Brain microvascular endothelial cell (primary cell): ENCODE results near the gene AGBL3.
A peak's percentile ranks its signal among the peaks of the same experiment; 100 is the strongest.

Experiments
- DNase-seq: peaks from one replicate; pipeline ENCODE4 v3.0.0-alpha.2; 2020
- H3K27ac ChIP-seq: fragments of 250-450 bp; sonication (Bioruptor Pico); 2 replicates; pipeline ENCODE4 v1.5.1; 2020; ENCODE audit warnings: mild to moderate bottlenecking, moderate library complexity
- H3K27me3 ChIP-seq: fragments of 250-450 bp; sonication (Bioruptor Pico); replicated peaks from 2 replicates; pipeline ENCODE4 v1.5.1; 2020; ENCODE audit warnings: mild to moderate bottlenecking
- H3K36me3 ChIP-seq: fragments of 250-450 bp; sonication (Bioruptor Pico); replicated peaks from 2 replicates; pipeline ENCODE4 v1.5.1; 2020; ENCODE audit warnings: mild to moderate bottlenecking
- H3K4me3 ChIP-seq: 2 replicates; pipeline ENCODE4 v1.5.1; 2011; ENCODE audit warnings: low read depth, mild to moderate bottlenecking, control low read depth, low read length, moderate library complexity
- CTCF ChIP-seq: IDR thresholded peaks from 2 replicates; pipeline ENCODE4 v1.5.1; 2011; ENCODE audit warnings: low read depth, mild to moderate bottlenecking, moderate library complexity, low read length, control low read depth, inconsistent platforms; ENCODE audit errors: missing control alignments
- in situ Hi-C: cut with HindIII; loops from 2 replicates; pipeline ENCODE4 v1.10.0; 2017; ENCODE audit warnings: low sequenced_read_pairs, low pct_ligation_motif_present

Gene AGBL3

DNA sequence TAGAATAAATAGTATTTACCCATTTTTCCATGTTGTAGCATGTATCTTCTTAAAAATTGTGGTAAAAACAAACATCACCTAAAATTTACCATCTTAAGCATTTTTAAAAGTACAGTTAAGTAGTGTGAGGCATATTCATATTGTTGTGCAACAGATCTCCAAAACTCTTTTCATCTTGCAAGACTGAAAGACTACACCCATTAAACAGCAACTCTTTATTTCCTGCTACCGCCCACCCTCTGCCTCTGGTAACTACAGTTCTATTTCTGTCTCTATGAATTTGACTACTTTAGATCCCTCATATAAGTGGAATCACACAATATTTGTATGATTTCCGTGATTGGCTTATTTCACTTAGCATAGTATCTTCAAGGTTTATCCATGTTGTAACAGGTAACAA lies 40.0 kb upstream of the AGBL3 start:
- TF ChIP-seq CTCF: no peak
- DNase-seq: no peak
- Histone ChIP-seq H3K27me3 (no peaks in the 10 kb centered on the region), H3K27ac (no peak overlapping the region), H3K4me3 (no peak overlapping the region), H3K36me3 (peaks cover 75% of the 10 kb centered on the region)
- in situ Hi-C loops: no loop called here

GRCh38 chr7:134947329-134947728 lies 39.0 kb upstream of the AGBL3 start:
- no peak overlapping the region for H3K4me3 ChIP-seq
- no peak for DNase-seq
- in situ Hi-C loops: no loop called here
- peaks cover 77% of the 10 kb centered on the region for H3K36me3 ChIP-seq
- H3K27me3 ChIP-seq: no peaks in the 10 kb centered on the region
- H3K27ac ChIP-seq: no peak overlapping the region
- no peak for TF ChIP-seq CTCF

GRCh38 chr7:134947831-134948230 lies 38.5 kb upstream of the AGBL3 start:
- Histone ChIP-seq H3K36me3 (peaks cover 79% of the 10 kb centered on the region), H3K4me3 (no peak overlapping the region), H3K27ac (no peak overlapping the region), H3K27me3 (no peaks in the 10 kb centered on the region)
- in situ Hi-C loops: no loop called here
- no peak for DNase-seq
- no peak for TF ChIP-seq CTCF

DNA sequence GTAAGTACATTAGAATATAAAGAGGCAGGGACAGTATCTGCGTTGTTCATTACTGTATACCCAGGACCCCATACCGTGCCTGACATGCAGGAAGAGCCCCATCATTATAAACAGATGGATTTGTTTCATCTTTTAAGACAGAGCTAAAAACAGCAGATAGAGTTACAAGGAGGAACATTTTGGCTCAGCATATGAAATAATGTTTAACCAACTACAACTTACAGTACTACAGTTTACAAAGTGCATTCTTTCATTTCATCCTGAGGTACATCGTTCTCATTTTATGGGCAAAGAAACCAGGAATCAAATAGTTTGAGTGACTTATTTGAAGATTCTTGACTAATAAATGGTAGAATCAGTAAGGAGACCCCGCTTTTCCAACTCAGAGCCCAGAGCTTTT lies 38.1 kb upstream of the AGBL3 start:
- no peak for TF ChIP-seq CTCF
- in situ Hi-C loops: no loop called here
- Histone ChIP-seq H3K36me3 (peaks cover 82% of the 10 kb centered on the region), H3K27me3 (no peaks in the 10 kb centered on the region), H3K27ac (peak overlapping the region; percentile 75), H3K4me3 (no peak overlapping the region)
- no peak for DNase-seq

GRCh38 chr7:134948736-134949135 lies 37.6 kb upstream of the AGBL3 start:
- peak; percentile 27 for DNase-seq
- no peaks in the 10 kb centered on the region for H3K27me3 ChIP-seq
- no peak overlapping the region for H3K4me3 ChIP-seq
- in situ Hi-C loops: no loop called here
- H3K36me3 ChIP-seq: peaks cover 83% of the 10 kb centered on the region
- peak overlapping the region; percentile 75 for H3K27ac ChIP-seq
- no peak for TF ChIP-seq CTCF

DNA sequence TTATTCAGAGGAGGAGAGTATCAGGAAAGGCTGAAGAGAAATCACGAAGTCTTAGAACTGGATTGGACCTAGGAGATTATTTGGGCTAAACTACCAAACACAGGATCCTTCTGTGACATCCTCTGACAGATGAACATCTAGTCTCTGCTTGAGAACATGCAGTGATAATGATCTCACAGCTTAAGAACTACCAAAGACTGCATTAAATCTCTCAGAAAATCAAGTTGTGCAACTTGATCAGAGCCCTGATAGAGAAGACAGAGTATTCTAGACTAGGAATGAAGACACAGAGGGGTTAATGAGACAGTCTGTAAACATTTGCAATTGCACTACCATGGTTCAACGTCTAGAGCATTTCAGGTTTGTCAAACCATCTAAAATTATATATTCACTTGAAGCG lies 37.1 kb upstream of the AGBL3 start:
- H3K36me3 ChIP-seq: peaks cover 81% of the 10 kb centered on the region
- no peak for TF ChIP-seq CTCF
- in situ Hi-C loops: no loop called here
- DNase-seq: no peak
- peak overlapping the region; percentile 75 for H3K27ac ChIP-seq
- H3K4me3 ChIP-seq: no peak overlapping the region
- no peaks in the 10 kb centered on the region for H3K27me3 ChIP-seq
